ENCODE measurements around the gene SEPTIN6.
A peak's percentile ranks its signal among the peaks of the same experiment; 100 is the strongest.

SEPTIN6 gene

DNA sequence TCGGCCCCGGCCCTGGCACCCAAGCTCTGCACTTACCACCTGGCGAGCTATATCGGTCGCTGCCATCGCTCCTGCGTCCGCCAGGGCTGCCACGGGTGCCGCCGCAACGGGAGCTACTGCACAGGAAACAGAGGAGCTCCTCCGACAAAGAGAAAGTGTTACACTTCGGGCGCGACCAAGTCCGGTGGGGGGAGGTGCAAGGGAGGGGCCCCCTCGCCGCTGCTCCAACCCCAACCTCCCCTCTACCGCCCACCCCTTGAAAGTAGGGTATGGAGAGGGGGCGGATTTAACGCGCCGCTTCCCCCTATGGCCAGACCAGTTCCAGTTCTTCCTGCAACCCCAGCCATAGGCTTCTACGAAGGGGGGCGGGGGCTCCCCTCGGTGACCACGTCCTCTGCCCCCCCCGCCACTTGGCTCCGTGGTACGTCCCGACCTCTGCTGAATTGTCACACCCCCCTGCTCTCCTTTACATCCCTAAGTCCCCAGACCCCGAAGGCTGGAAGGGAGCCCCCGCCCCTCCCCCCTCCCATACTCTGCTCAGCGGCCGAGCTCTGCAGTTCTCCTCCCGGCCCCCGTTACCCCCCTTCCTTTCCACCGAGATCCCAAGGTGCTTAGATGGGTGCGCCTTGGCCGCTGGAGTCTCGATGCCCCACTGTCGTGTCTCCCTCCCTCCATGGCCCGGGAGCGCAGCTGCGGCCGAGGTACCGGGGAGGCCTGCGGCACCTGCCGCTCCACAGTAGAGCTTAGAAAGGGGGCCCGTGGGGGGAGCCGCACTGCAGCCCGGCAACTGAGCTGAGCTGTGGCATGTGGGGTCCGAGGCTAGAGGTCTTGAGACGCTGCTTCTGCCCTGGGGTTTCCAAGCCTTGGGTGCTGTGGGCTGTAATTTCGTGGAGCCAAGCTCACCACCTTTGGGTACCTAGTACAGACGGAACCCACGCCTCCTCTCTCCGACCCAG, at the start of gene SEPTIN6:
Gene SEPTIN6, minus strand, starts transcription at position 129 of the 956 bp plus-strand sequence. Its CDS starts 63 bp downstream, at position 66.
- peak within 1 kb of the TSS; percentile 59 for H3K4me3 ChIP-seq (ENCODE audit: low read length)
- no peak for DNase-seq (ENCODE audit: low read depth)

DNA sequence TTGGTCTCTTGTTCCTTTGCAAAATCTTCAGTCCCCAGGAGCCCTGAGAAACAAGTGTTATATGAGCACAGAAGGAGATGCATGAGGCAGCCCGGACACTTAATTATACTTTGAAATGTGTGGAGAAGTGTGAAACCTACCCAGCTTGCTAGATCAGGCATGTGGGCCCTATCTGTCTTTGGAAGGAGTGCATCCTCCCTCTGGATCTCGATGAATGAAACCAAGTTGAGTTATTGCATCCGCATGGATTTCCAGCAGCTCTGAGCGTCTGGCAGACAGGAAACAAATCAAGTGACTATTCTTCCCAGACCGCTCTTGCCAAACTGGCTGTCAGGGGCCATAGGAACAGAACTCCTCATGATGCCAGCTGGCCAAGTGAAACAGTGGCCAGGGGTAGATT, 45.8 kb upstream of the SEPTIN6 start:
- H3K4me3 ChIP-seq (ENCODE audit: low read length), result no peak overlapping the region
- no peak for DNase-seq (ENCODE audit: low read depth)
- TF ChIP-seq, protein P1, sequence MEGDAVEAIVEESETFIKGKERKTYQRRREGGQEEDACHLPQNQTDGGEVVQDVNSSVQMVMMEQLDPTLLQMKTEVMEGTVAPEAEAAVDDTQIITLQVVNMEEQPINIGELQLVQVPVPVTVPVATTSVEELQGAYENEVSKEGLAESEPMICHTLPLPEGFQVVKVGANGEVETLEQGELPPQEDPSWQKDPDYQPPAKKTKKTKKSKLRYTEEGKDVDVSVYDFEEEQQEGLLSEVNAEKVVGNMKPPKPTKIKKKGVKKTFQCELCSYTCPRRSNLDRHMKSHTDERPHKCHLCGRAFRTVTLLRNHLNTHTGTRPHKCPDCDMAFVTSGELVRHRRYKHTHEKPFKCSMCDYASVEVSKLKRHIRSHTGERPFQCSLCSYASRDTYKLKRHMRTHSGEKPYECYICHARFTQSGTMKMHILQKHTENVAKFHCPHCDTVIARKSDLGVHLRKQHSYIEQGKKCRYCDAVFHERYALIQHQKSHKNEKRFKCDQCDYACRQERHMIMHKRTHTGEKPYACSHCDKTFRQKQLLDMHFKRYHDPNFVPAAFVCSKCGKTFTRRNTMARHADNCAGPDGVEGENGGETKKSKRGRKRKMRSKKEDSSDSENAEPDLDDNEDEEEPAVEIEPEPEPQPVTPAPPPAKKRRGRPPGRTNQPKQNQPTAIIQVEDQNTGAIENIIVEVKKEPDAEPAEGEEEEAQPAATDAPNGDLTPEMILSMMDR (conservative IDR thresholded peaks at IDR 0.05; ENCODE audit: low read depth, low read length), result no peak

More for the DNA sequence above, at the start of gene SEPTIN6:
- TF ChIP-seq, protein P1 (conservative IDR thresholded peaks at IDR 0.05; ENCODE audit: low read depth, low read length), result no peak

DNA sequence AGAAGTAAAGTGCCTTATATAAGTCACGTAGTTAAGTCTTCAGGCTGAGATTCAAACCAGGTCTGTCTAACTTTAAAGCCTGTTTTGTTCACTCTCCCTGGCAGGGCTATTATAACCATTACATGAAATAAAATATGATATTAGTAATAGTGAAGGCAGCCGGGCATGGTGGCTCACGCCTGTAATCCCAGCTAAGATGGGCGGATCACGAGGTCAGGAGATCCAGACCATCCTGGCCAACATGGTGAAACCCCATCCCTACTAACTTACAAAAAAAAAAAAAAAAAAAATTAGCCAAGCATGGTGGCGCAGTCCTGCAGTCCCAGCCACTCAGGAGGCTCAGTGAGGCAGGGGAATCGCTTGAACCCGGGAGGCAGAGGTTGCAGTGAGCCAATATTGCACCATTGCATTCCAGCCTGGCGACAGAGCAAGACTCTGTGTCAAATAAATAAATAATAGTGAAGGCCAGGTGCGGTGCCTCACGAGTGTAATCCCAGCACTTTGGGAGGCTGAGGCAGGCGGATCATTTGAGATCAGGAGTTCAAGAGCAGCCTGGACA, 43.3 kb upstream of the SEPTIN6 start:
- DNase-seq (ENCODE audit: low read depth), result no peak
- TF ChIP-seq, protein P1 (conservative IDR thresholded peaks at IDR 0.05; ENCODE audit: low read depth, low read length), result no peak
- H3K4me3 ChIP-seq (ENCODE audit: low read length), result no peak overlapping the region

DNA sequence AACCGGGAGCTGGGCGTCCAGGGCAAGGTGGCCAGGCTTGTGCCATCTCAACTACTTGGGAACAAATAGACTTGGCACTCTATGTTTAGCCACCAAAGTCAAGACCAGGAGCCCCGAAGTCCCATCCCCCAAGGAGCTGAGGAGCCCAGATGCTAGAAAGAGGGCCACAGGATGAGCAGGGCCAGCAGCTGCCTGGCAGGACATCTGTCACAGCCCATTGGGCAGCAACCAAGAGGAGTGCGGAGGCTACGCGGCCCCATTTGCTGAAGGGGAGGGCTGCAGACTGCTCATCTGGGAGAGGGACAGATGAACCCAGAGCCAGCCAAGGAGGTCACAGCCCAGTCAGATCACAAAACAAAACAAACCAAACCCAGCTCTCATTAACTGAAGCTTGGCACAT, 42.5 kb upstream of the SEPTIN6 start:
- TF ChIP-seq, protein P1 (conservative IDR thresholded peaks at IDR 0.05; ENCODE audit: low read depth, low read length), result no peak
- no peak for DNase-seq (ENCODE audit: low read depth)
- no peak overlapping the region for H3K4me3 ChIP-seq (ENCODE audit: low read length)

DNA sequence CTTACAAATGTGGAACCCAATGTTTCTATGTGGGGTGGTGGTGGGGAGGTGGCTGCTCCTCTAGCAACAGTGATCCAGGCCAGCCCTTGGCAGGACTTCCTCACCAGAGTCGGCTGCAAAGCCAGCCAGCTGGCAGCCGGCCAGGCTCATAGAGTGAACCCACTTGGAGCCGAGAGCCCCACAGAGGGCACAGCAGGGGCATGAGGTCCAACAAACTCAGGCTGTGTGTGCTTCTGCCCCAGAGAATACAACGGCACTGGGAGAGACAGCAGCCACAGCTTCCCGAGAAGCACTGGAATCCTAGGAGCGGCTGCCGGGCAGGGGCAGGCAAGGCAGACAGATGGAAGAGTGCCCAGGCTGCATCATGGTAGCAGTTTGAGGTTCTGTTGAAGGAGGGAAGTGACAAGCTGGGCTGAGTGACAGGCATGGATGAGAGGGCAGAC, 42.0 kb upstream of the SEPTIN6 start:
- DNase-seq (ENCODE audit: low read depth), result no peak
- TF ChIP-seq, protein P1 (conservative IDR thresholded peaks at IDR 0.05; ENCODE audit: low read depth, low read length), result no peak
- no peak overlapping the region for H3K4me3 ChIP-seq (ENCODE audit: low read length)

DNA sequence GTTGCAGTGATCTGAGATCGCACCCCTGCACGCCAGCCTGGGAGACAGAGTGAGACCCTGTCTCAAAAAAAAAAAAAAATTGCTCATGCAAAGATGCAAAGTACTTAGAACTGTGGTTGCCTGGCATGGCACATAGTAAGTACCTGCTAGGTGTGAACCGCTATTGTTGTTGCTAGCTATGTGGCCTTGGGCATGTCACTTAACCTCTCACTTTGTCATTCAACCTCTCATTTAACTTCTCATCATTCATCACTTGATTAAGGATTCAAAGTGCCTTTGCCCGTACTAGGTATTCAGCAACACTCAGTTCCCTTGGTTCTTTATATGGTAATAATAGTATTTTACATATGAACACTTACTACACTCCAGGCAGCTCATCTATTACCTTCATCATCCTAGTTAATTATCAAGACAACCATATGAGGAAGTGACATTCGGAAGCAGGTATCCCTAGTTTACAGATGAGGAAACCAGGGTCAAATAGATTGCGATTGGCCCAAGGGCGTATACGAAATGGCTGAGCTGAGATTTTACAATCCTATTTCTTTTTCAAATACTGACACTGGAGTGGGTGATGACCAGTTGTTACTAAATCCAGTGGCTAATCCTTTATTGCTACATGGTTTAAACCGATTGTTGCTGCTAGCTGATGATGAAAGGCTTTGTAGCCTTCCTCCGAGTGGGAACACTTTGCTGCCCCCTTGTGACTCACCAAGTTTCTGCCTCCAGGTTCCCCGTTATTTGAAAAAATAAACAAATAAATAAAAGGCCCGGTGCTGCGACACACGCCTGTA, 36.6 kb upstream of the SEPTIN6 start:
- peak; percentile 48 for DNase-seq (ENCODE audit: low read depth)
- H3K4me3 ChIP-seq (ENCODE audit: low read length), result no peak overlapping the region
- TF ChIP-seq, protein P1 (conservative IDR thresholded peaks at IDR 0.05; ENCODE audit: low read depth, low read length), result peak; percentile 71
